ENCODE data around the gene GFPT1.
A peak's percentile ranks its signal among the peaks of the same experiment; 100 is the strongest.

Gene GFPT1

DNA sequence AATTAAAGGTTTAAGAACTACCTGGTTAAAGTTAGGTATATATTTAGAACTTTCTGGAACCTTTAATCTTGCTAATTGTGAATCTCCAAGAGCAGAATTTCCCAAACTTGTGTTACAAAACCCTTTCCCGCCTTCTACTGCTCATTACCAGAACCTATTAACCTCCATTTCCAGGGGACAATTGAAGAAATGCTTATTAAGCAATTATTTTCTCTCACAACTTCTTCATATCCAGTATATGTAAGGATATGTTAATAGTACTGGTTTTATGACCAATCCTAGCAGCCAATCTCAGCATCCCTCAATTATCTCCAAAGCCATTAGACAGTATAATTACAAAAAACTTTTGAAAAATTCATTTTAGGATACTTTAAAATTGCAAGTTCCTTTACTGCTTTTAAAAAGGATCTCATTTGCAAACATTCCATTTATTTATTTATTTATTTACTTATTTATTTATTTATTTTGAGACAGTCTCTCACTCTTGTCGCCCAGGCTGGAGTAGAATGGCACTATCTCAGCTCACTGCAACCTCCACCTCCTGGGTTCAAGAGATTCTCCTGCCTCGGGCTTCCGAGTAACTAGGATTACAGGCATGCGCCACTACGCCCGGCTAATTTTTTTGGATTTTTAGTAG is 3.7 kb downstream of the GFPT1 start:
- no peak overlapping the region for H3K4me3 ChIP-seq (ENCODE audit: low read depth, low read length)
- TF ChIP-seq, protein P1, sequence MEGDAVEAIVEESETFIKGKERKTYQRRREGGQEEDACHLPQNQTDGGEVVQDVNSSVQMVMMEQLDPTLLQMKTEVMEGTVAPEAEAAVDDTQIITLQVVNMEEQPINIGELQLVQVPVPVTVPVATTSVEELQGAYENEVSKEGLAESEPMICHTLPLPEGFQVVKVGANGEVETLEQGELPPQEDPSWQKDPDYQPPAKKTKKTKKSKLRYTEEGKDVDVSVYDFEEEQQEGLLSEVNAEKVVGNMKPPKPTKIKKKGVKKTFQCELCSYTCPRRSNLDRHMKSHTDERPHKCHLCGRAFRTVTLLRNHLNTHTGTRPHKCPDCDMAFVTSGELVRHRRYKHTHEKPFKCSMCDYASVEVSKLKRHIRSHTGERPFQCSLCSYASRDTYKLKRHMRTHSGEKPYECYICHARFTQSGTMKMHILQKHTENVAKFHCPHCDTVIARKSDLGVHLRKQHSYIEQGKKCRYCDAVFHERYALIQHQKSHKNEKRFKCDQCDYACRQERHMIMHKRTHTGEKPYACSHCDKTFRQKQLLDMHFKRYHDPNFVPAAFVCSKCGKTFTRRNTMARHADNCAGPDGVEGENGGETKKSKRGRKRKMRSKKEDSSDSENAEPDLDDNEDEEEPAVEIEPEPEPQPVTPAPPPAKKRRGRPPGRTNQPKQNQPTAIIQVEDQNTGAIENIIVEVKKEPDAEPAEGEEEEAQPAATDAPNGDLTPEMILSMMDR (IDR thresholded peaks at IDR 0.05; ENCODE audit: low read depth, low read length), result no peak

DNA sequence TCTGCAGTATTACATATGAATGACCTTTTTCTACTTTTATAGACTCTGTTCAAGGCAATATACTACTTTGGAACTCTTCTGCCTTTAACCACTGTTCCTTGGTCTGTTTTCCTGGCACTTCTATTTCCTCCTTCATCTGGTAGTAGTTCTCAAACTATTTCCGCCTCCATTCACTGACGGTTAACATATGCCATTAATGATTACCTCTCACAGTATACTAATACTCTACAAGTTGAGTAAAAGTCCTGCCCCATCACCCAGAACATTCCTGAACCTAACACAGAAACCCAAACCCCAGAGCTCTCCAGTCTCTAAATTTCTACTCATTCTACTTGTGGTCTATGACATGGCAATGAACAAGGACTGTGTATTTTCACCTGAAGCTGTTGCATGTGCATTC is 4.5 kb downstream of the GFPT1 start:
- H3K4me3 ChIP-seq (ENCODE audit: low read depth, low read length), result no peak overlapping the region
- TF ChIP-seq, protein P1 (IDR thresholded peaks at IDR 0.05; ENCODE audit: low read depth, low read length), result no peak

DNA sequence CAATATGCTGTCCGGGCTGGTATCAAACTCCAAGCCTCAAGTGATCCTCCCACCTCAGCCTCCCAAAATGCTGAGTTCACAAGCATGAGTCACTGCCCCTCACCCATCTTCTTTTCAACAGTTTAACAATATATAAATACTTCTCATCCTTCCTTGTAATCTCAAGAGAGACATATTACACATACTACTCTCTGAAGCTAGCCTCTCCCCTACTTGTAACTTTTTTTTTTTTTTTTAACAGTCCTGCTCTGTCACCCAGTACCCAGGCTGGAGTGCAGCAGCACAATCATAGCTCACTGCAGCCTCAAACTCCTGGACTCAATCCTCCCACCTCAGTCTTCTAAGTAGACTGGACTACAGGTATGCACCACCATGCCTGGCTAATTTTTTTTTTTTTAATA is 5.7 kb downstream of the GFPT1 start:
- TF ChIP-seq, protein P1 (IDR thresholded peaks at IDR 0.05; ENCODE audit: low read depth, low read length), result no peak

DNA sequence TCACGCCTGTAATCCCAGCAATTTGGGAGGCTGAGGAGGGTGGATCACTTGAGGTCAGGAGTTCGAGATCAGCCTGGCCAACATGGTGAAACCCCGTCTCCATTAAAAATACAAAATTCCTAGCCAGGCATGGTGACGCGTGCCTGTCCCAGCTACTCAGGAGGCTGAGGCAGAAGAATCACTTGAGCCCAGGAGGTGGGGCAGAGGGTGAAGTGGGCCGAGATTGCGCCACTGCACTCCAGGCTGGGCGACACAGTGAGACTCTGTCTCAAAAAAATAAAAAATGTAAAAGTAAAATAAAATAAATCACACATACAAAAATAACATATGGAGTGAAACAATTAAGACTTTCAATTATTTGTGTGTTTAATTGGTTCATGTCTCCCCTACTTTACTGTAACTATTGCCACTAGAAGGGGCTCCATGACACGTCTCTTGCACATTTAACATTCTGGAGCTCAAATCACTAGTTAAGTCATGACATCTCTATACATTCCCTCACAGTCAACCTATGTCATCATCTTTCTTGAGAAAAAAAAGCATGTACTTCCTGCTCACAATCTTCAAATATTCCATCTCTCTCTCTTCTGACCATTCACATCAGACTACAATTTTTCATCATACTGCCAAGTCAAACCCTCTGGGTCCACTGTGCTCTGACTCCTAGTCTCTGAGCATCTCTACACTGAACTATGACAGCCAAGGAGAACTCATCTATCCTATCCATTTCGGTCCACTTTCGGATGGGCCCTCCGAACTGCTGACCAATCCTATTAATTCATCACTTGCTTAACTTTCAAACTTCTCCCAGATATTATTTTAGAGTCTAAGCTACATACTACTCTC is 6.7 kb downstream of the GFPT1 start:
- no peak overlapping the region for H3K4me3 ChIP-seq (ENCODE audit: low read depth, low read length)
- TF ChIP-seq, protein P1 (IDR thresholded peaks at IDR 0.05; ENCODE audit: low read depth, low read length), result no peak

More for the DNA sequence above, 5.7 kb downstream of the GFPT1 start:
- H3K4me3 ChIP-seq (ENCODE audit: low read depth, low read length), result no peak overlapping the region

DNA sequence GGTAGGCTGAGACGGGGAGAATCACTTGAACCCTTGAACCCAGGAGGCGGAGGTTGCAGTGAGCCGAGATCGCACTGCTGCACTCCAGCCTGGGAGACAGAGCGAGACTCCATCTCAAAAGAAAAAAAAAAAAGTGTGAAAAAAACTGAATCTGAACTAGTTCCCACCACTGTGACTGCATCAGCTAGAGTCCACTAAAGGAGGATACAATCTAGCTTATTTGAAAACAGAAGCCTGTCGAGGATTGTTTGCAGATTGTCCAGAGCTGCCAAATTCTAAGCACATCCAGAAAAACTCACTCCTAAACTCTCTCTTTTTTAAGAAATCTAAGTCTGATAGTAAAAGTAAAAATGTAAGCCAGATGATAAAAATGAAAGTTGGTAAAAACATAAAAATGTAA is 10.6 kb downstream of the GFPT1 start:
- TF ChIP-seq, protein P1 (IDR thresholded peaks at IDR 0.05; ENCODE audit: low read depth, low read length), result no peak
- no peak overlapping the region for H3K4me3 ChIP-seq (ENCODE audit: low read depth, low read length)

DNA sequence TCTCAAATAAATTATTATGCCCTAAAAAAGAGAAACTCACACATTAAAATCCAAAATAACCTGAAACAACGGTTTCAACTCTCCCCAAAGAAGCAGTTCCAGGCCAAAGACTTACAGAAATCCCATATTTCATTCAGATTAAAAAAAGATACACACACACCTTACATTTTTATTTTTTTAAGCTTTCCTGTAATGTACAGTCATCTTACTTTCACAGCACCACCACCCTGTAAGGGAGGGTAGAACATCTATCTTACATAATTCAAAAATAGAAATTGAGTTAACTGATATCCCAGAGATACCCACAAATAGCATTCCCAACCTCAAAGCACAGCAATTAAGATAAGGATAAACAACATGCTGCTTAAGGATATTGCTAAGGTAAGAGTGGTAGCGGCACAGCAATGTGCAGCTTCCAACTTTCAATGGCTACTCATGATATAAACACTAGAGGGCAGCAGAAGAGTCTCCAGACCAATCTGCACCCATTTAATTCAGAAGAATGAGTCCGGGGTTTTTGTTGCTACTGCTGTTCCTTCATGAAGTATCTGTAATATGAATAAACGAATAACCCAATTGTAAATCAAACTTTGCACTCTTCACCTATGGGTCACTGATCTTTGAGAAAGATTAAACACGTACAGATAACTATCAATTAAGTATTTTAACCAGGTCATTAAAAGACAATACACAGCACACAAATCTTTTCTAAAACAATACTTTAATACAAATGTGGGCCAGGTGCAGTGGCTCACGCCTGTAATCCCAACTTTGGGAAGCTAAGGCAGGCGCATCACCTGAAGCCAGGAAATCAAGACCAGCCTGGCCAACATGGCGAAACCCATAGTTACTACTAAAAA is 11.3 kb downstream of the GFPT1 start:
- TF ChIP-seq, protein P1 (IDR thresholded peaks at IDR 0.05; ENCODE audit: low read depth, low read length), result peak; percentile 45
- no peak overlapping the region for H3K4me3 ChIP-seq (ENCODE audit: low read depth, low read length)
